ENCODE data around the gene COLEC11.

DNA sequence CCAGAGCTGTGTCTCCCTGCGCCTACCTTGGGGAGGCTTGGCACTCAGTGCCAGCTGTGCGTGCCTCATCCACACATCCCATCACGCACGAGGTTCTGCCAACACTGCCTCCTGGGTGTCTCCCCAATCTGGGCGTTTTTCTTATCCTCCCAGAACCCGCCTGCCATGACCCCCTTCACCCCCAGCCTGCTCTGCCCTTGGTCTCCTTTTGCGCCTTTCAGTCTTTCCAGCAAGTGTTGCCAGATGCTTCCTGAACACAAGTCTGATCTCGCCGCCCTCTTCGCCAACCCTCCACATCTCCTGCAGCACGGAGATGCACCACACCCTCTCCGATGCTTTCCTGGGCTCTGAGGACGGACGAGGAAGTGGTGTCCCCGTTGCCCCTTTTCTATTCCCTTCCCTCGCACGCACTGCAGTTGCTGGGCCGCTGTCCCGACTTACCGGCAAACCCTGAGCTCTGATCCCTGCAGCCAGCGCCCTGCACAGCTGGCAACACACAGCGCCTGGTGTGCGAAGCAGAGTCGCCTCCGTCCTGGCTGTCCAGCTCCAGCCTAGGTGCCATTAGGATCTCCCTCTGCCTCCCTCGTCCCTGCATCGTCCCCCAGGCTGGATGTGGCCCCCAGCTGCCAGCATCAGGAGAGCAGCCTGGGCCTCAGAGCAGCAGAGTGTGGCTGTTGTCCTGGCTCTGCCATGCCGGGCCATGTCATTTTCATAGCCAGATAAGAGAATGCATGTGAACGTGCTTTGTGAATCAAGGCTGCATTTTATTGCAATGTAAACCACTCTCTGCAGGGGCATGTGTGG, 40.5 kb downstream of the COLEC11 start:
- TF ChIP-seq ZNF768 (tag by site-specific recombination; IDR thresholded peaks at IDR 0.05) (no peak), ZBTB7A (tag by site-specific recombination; IDR thresholded peaks at IDR 0.05; ENCODE audit: low read depth) (no peak)
- TF ChIP-seq, protein P1, sequence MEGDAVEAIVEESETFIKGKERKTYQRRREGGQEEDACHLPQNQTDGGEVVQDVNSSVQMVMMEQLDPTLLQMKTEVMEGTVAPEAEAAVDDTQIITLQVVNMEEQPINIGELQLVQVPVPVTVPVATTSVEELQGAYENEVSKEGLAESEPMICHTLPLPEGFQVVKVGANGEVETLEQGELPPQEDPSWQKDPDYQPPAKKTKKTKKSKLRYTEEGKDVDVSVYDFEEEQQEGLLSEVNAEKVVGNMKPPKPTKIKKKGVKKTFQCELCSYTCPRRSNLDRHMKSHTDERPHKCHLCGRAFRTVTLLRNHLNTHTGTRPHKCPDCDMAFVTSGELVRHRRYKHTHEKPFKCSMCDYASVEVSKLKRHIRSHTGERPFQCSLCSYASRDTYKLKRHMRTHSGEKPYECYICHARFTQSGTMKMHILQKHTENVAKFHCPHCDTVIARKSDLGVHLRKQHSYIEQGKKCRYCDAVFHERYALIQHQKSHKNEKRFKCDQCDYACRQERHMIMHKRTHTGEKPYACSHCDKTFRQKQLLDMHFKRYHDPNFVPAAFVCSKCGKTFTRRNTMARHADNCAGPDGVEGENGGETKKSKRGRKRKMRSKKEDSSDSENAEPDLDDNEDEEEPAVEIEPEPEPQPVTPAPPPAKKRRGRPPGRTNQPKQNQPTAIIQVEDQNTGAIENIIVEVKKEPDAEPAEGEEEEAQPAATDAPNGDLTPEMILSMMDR (tag by site-specific recombination; IDR thresholded peaks at IDR 0.05) = no peak
- TF ChIP-seq, protein P2, sequence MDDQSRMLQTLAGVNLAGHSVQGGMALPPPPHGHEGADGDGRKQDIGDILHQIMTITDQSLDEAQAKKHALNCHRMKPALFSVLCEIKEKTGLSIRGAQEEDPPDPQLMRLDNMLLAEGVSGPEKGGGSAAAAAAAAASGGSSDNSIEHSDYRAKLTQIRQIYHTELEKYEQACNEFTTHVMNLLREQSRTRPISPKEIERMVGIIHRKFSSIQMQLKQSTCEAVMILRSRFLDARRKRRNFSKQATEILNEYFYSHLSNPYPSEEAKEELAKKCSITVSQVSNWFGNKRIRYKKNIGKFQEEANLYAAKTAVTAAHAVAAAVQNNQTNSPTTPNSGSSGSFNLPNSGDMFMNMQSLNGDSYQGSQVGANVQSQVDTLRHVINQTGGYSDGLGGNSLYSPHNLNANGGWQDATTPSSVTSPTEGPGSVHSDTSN (CRISPR knock-in tag; IDR thresholded peaks at IDR 0.05) = no peak

All from HEK293 (cell line).